Activated CD4-positive, CD25-positive, alpha-beta regulatory T cell (primary cell): ENCODE measurements around the gene GPR75.
"Not testable (repeated sequence)": the region's sequence is repeated elsewhere in the genome, so short reads cannot be mapped to it uniquely, and the experiment has no call there.

ENCODE experiments used
- DNase-seq, 4 experiments: peaks; one replicate each; lab custom pipeline; 2025; lab: John Stamatoyannopoulos, UW

The GPR75 gene

DNA sequence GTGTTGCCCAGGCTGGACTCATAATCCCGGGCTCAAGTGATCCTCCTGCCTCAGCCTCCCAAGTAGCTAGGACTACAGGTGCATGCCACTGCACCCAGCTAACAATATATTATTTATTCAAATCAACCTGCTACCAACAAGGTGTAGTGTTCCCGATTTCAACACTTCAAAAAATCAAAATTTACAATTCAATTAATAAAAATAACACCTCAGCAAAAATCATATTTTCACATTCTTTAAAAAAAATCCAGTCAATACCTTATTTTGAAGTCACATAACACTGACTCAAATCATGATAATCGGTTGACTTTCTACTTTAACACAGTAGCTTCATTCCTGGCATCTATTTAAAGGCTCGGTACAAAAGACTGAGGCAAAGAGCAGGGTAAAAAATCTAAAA is 7.2 kb downstream of the GPR75 start:
- no peak for DNase-seq

DNA sequence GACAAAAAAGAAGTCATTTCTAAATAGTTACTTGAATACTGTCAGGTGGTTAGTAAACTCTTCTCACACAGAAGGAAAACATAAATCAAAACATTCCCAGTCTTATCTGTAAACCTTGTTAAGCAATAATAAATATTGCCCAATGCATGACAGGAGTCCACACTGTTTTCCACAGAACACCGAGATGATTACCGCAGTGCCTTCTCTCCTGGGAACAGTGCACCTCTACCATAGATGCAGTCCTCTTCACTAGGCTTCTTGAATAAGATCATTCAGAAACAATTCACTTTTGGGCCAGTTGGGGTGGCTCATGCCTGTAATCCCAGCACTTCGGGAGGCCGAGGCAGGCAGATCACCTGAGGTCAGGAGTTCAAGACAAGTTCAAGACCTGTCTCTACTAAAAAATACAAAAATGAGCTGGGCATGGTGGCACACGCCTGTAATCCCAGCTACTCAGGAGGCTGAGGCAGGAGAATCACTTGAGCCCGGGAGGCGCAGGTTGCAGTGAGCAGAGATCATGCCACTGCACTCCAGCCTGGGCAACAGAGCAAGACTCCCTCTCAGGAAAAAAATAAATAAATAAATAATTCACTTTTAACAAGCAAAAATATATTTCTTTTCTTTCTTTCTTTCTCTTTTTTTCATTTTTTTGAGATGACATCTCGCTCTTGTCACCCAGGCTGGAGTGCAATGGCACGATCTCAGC is 8.6 kb downstream of the GPR75 start:
- DNase-seq, result not testable (repeated sequence)

DNA sequence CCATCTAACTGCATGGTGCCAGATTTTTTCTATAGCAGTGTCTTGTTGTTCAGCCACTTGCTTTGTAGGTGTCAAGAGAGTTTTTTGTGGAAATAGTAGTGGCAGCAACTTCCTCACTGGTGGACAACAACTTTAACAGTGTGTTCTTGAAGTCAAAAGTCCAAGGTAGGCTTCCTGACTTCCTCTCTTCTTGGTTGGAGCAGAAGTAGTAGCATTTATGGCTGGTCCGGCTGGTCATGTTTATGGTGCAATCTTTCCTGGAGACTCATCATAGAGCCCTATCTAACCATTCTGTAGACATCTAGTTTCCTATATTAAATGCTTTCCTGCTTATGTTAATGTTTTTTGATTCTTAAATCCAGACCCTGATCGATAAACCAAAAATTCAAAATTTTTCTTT is 11.7 kb downstream of the GPR75 start:
- DNase-seq, result no peak

DNA sequence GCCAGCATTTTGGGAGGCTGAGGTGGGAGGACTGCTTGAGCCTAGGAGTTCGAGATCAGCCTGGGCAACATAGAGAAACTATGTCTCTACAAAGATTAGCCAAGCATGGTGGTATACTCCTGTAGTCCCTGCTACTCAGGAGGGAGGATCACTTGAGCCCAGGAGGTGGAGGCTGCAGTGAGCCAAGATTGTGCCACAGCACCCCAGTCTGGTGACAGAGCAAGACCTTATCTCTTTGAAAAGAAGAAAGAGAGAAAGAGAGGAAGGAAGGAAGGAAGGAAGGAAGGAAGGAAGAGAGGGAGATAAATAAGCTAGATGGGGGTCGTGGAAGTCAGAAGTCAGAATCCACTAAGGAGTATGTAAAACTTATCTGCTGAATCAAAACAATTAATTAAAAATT is 16.2 kb downstream of the GPR75 start:
- no peak for DNase-seq

DNA sequence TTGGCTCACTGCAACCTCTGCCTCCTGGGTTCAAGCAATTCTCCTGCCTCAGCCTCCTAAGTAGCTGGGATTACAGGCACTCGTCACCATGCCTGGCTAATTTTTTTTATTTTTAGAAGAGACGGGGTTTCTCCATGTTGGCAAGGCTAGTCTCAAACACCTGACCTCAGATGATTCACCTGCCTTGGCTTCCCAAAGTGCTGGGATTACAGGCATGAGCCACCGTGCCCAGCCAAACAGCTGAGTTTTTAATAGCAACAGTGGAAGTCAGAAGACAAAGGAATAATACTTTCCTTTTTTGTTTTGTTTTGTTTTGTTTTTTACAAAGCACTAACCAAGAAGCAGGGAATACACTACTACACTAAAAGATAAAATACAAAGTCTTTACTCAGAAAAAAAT is 16.9 kb downstream of the GPR75 start:
- no peak for DNase-seq

DNA sequence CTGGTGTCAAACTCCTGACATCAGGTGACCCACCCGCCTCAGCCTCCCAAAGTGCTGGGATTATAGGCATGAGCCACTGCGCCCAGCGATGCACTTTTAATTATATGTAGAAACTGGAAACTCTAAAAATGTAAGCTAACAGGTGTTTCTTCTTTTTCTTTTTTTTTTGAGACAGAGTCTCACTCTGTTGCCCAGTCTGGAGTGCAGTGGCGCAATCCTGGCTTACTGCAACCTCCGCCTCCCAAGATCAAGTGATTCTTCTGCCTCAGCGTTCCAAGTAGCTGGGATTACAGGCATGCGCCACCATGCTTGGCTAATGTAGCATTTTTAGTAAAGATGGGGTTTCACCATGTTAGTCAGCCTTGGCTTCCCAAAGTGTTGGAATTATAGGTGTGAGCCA is 18.1 kb downstream of the GPR75 start:
- DNase-seq, result not testable (repeated sequence)

DNA sequence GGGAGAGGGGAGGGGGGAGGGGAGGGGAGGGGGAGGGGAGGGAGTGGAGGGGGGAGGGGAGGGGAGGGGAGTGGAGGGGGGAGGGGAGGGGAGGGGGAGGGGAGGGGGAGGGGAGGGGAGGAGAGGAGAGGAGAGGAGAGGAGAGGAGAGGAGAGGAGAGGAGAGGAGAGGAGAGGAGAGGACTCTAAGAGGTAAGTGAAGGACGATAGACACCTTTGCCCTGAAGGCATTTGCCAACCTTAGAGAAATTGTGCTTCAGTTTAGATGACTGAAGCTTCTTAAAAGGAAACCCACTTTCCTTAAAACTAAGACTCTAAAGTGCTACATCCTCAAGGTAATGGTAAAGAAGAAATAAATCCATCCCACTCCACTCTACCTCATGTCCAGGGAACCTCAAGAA is 19.2 kb downstream of the GPR75 start:
- no peak for DNase-seq

DNA sequence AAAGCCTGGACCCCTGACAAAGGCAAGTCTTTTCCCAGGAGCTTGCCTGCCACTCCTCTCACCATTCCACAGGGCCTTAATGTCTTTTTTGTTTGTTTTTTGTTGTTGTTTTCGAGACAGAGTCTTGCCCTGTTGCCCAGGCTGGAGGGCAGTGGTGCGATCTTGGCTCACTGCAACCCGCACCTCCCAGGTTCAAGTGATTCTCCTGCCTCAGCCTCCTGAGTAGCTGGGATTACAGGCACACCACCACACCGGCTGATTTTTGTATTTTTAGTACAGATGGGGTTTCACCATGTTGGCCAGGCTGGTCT is 29.8 kb downstream of the GPR75 start:
- DNase-seq, result not testable (repeated sequence)

DNA sequence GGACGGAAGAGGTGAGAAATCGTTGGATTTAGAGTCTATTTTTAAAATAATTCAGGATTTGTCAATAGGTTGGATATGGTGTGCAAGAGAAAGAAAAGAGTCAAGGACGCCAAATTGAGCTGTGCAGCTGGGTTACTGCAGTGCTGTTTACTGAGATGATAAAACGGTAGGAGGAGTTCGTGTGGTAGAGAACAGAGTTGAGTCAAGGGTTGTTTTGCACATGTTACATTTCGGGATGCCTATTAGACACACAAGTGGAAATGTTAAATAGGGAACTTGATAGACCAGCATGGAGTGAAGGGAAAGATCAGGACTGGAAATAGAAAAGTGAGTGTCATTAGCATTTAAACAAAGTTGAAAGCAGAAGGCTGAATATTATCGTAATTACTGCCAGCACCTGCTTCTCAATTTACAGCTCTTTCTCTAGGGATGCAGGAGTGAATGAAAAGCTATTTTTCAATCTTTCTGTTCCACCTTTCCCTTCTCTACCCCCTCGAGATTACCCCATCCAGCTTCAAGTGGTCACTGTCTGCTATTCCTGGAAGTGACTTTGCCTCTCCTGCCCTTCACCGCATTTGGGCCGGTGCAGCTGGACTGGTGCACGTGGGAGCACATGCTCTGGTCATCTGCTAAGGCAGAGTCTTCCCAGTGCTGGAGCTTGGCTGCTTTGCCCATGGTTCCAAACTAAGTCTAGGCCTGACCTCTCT is 30.3 kb downstream of the GPR75 start:
- no peak for DNase-seq

DNA sequence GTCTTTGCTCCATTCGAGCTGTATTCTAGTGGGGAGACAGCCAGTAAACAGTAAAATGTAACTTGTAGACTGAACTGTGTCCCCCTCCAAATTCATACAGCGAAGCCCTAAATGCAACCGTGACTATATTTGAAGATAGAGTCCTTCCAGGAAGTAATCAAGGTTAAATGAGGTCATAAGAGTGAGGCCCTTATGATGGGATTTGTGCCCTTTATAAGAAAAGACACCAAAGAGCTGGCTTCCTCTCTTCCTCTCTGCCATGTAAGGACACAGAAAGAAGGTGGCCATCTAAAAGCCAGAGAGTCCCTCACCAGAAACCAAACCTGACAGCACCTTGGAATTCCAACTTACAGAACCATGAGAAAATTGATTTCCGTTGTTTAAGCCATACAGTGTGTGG is 31.4 kb downstream of the GPR75 start:
- DNase-seq, result no peak

DNA sequence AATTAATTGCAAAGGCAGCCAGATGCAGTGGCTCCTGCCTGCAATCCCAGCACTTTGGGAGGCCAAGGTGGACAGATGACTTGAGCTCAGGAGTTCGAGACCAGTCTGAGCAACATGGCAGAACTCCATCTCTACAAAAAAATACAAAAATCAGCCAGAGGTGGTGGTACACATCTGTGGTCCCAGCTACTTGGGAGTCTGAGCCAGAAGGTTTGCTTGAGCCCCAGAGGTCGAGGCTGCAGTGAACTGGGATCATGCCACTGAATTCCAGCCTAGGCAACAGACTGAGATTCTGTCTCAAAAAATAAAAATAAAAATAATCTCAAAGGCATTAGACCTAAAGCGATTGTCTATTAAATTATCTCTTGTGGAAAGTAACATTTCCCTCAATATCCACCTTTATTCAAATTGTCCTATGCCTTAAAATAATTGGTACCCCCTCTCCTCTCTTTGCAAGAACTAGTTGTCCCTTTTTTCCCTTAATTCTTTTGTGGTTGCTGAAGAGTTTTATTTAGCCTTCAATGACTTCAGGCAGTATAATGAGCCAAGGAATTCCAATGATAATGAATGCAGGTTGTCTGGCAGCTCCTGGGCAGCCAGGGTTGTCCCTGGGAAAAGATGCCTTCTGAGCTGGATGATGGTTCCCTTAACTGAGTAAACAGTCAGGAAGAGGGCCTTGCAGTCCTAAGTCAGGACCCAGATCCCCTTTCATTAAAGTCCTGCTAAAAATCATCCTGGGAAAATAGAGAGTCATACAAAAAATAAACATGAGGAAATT is 32.2 kb downstream of the GPR75 start:
- no peak for DNase-seq

DNA sequence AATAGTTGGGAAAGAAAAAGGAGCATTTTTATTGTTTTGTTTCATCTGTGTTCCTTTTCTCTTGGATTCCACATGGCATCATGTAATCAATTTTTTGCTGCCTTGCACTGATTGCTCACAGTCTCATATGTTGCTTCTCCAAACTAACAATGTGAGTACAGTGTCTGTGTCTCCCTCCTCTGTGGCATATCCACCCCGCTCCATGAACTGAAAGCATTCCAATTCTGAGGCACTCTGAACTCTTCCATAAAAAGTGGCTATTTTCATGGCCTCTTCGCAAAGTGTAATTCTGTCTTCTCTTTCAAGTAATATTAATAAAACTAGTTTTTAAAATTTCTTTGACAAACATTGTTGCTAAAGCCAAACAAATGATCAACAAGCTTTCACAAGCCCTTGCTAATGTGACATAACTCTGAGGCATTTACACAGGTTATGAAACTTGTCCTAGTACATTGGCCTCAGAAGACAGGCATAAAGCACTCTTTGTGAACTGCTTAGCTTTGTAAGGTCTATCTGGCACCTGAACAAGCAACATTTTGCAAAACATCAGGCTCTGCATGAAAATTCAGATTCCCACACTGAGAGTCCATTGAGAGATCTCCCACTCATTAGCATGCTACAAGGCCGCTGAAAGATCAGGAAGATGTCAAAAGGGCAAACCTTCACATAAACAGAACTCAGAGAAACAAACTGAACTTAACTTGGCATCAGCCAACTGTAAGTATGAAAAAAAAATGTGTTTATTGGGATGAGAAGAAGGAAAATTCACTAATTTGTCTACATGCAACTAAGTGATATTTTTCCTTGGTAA is 33.0 kb downstream of the GPR75 start:
- no peak for DNase-seq

DNA sequence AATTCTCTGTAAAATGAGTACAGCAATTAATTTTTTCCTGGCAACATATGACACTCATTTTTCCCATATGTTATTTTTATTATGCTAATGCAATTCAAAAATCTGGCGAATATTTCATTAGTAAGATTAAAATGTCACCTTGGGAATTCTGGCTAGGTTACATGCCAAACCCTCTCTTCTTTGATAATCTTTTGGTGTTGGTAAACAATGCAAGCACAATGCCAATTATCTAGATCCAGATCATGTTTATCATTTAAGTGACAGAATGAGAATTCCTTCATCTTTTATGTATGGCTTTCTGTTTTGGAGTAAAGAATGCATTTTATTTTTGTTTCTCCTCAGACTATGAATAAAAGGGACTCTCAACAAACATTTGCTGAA is 33.7 kb downstream of the GPR75 start:
- no peak for DNase-seq

DNA sequence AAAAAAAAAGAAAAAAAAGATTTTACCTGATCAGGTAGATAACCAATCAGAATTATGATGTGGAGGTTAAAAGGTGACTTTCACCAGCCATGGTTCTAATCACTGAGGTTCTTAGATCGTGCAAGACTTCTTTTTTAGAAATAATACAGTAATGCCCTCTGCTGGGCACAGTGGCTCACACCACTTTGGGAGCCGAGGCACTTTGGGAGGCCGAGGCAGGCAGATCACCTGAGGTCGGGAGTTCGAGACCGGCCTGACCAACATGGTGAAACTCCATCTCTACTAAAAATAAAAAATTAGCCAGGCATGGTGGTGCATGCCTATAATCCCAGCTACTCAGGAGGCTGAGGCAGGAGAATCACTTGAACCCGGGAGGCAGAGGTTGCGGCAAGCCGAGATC is 36.1 kb downstream of the GPR75 start:
- DNase-seq, result not testable (repeated sequence)

DNA sequence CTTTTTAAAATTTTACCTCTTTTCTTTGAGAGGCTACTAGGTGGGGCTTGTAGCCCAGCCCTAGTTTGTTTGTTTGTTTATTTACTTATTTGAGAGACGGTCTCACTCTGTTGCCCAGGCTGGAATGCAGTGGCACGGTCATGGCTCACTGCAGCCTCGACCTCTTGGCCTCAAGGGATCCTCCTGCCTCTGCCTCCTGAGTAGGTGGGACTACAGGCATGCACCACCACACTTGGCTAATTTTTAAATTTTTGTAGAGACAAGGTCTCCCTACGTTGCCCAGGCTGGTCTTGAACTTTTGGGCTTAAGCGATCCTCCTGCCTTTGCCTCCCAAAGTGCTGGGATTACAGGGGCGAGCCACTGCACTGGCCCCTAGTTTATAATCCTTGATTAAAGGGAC is 38.0 kb downstream of the GPR75 start:
- DNase-seq, result no peak

DNA sequence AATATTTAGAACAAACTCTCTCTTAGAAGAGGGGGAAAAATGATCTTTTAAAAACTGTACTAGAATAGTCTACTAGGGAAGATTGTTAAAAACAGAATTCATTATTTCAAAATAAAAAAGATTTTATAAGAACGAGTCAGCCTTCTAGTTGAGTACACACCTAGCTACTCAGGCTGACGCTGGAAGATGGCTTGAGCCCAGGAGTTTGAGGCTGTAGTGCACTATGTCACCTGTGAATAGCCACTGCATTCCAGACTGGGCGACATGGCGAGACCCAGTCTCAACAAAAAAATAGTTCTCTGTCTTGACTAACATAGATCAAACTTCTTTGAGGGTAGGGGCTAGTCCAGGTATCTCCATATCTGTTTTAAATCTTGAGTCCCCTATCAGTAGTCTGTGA is 39.1 kb downstream of the GPR75 start:
- DNase-seq, result no peak

DNA sequence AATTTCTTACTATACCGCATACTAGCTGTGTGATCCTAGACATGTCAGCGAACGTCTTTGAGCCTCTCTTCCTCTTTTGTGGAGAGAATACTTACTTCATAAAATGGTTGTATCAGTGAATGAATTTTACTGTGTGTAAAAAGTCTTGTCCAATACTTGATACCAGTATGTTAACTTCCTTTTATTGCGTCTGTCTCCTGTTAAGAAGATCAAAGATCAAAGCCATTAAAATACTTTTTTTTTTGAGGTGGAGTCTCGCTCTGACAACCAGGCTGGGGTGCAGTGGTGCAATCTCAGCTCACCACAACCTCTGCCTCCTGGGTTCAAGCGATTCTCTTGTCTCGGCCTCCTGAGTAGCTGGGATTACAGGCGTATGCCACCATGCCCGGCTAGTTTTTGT is 39.7 kb downstream of the GPR75 start:
- DNase-seq, result no peak

DNA sequence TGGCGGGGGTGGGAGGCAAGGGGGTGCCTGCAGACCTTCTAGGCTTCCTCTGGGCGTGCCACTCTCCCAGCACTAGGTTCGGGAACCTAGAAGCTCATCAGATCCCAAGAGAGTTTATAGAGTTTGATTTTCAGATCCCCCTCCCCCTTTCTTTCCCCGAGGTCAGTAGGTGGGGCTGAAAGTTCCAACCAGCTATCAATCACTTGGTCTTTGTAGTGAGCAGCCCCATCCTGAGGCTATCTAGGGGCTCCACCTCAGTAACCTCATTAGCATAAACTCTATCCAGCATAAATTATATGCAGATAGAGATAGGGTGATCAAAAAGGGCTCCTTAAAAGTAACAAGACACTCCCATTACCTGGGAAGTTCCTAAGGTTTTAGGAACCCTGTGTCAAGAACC is 40.1 kb downstream of the GPR75 start:
- DNase-seq, result no peak

DNA sequence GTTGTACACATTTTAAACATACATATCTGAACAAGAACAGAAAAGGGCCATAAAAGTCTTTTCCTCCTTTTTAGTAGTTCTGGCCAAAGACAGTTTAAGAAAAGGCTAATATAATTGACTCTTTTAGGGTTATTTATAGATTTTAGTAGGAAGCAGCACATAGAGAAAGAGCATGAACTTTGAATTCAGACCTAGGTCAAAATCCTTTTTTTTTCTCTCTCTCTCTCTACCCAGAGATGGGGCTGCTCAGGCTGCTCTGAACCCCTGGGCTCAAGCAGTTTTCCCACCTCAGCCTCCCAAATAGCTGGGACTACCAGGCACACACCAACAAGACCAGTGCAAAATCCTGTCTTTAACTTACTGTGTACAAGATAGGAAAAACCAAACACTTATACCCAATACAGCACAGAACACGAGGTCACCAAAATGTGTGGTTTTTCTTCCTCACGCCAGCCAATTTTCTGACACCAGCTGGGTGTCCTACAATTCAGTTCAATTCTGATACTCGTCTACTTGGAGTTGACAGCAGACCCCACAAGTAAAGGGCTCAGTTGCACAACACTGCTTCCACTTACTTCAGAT is 40.8 kb downstream of the GPR75 start:
- no peak for DNase-seq

DNA sequence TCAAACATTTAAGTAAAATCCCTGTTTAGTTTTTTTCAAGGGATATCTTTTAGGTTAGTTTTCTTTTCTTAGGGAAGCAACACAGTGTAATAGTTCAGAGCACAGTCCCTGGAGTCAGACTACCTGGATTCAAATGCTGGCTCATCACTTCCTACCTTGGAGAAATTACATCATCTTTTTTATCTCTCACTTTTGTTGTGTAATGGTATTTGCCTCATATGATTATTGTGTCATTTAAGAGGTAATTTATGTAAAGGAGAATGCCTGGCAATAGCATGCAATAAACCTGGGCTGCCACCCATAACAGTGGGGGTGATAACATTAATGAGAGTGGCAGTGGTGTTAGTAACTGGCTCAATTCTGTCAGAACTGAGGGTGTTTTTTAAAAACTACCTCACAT is 46.6 kb downstream of the GPR75 start:
- DNase-seq, result no peak

DNA sequence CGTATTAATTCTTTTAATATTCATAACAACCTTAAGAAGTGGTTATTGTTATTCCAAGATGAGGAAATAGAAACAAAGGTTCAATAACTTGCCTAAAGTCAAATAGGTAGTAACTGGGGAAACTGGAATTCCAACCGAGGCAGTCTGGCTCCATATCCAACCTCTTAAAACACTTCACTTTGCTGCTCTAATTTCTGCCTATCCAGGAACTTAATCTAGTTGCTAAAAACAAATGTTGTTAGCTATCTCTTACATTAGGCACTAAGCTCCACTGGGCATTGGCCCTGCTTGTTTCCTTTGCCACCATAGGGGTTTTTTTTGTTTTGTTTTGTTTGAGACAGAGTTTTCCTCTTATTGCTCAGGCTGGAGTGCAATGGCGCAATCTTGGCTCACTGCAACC is 48.2 kb downstream of the GPR75 start:
- DNase-seq, result no peak
